HepG2 (cell line): ENCODE results near the gene FOXN3. TPM values are rescaled to one million over a fixed set of nuclear protein-coding genes. Genes with fewer than 3 reads are reported as not detected.

Experiments
- CTCF ChIP-seq: sonication (generic); formaldehyde crosslinking; IDR thresholded peaks from 2 replicates; pipeline ENCODE4 v1.5.0; 2020; ENCODE audit warnings: mild to moderate bottlenecking, missing genetic modification reagents, moderate library complexity
- ELF3 ChIP-seq: IDR thresholded peaks from 2 replicates; pipeline ENCODE4 v1.6.1; 2016; ENCODE audit warnings: missing genetic modification reagents, missing compliant biosample characterization
- ERF ChIP-seq: IDR thresholded peaks from 2 replicates; pipeline ENCODE4 v1.6.1; 2018; ENCODE audit warnings: missing biosample characterization, missing genetic modification reagents
- HHEX ChIP-seq: IDR thresholded peaks from 2 replicates; pipeline ENCODE4 v1.6.1; 2016; ENCODE audit warnings: control low read depth
- ISL2 ChIP-seq: sonication (generic); formaldehyde crosslinking; IDR thresholded peaks from 2 replicates; pipeline ENCODE4 v1.5.0; 2020; ENCODE audit warnings: missing genetic modification reagents
- MIER3 ChIP-seq: IDR thresholded peaks from 2 replicates; pipeline ENCODE4 v1.6.1; 2016; ENCODE audit warnings: missing compliant biosample characterization, borderline replicate concordance
- NR2F1 ChIP-seq, 2 experiments: fragments of 450-650 bp in 1 of 2; formaldehyde crosslinking in 1 of 2; IDR thresholded peaks; 2 replicates each; pipeline versions ENCODE4 v1.5.0 to v1.6.1; 2016 to 2020; ENCODE audit warnings: mild to moderate bottlenecking in 1 of 2, missing compliant biosample characterization in 1 of 2, missing genetic modification reagents in 1 of 2, moderate library complexity in 1 of 2
- PAXIP1 ChIP-seq: sonication (generic); formaldehyde crosslinking; conservative IDR thresholded peaks from 2 replicates; pipeline ENCODE4 v1.4.0; 2020; ENCODE audit warnings: mild to moderate bottlenecking, missing genetic modification reagents, moderate library complexity
- RFX1 ChIP-seq: fragments of 450-650 bp; IDR thresholded peaks from 2 replicates; pipeline ENCODE4 v1.6.1; 2017
- RXRA ChIP-seq: sonication (generic); formaldehyde crosslinking; IDR thresholded peaks from 2 replicates; pipeline ENCODE4 v1.5.1; 2020; ENCODE audit warnings: missing genetic modification reagents
- TBX2 ChIP-seq: sonication (generic); formaldehyde crosslinking; IDR thresholded peaks from 2 replicates; pipeline ENCODE4 v1.5.0; 2020; ENCODE audit warnings: missing genetic modification reagents, mild to moderate bottlenecking, borderline replicate concordance
- XRCC5 ChIP-seq: fragments of 200-400 bp; formaldehyde crosslinking; optimal IDR thresholded peaks from 2 replicates; pipeline ENCODE3; 2017; ENCODE audit warnings: mild to moderate bottlenecking, low read length
- ZSCAN9 ChIP-seq: IDR thresholded peaks from 2 replicates; pipeline ENCODE4 v1.6.1; 2016; ENCODE audit warnings: borderline replicate concordance
- polyA plus RNA-seq, 8 experiments: library from polyadenylated mRNA; depleted of rRNA in 3 of 8; stranded (reverse) in 7 of 8; unstranded in 1 of 8; fragments of >200 nt; fragmentation: Illumina TruSeq in 4 of 8; extraction: Trizol in 4 of 8; gene quantifications; 2 replicates each; pipeline versions ENCODE4 v1.2.1 to v1.2.3, GENCODE V29; 2011 to 2016; ENCODE audit warnings: low read depth in 4 of 8, missing spikeins in 1 of 8, mixed read lengths in 1 of 8; ENCODE audit not compliant: insufficient read depth in 1 of 8
- total RNA-seq, 5 experiments: library from RNA; depleted of rRNA; stranded (reverse); fragments of >200 nt; fragmentation: Illumina TruSeq; extraction: Trizol; gene quantifications; 2 replicates each; pipeline ENCODE4 v1.2.3, GENCODE V29; 2016; ENCODE audit warnings: low read depth in 1 of 5
- TF ChIP-seq, protein P1 (sequence below): IDR thresholded peaks from 2 replicates; pipeline ENCODE4 v1.6.1; 2018; ENCODE audit warnings: missing genetic modification reagents, mild to moderate bottlenecking, missing compliant biosample characterization
- TF ChIP-seq, protein P2 (sequence below): sonication (generic); formaldehyde crosslinking; IDR thresholded peaks from 2 replicates; pipeline ENCODE4 v1.8.0; 2022; ENCODE audit warnings: mild to moderate bottlenecking, missing genetic modification reagents; ENCODE audit not compliant: insufficient replicate concordance
- TF ChIP-seq, protein P3 (sequence below): sonication (generic); formaldehyde crosslinking; IDR thresholded peaks from 2 replicates; pipeline ENCODE4 v1.8.1; 2022; ENCODE audit warnings: low read depth, mild to moderate bottlenecking, missing genetic modification reagents

FOXN3 gene
- total and polyA plus RNA-seq, 2 of the 13 experiments (the other 11 are each of a cell fraction or from before 2014, with no cell fraction given) = 32.4 to 70.2 TPM

GRCh38 chr14:89214221-89214965 is 202.6 kb downstream of the FOXN3 start (continued):
- TF ChIP-seq, protein P1, sequence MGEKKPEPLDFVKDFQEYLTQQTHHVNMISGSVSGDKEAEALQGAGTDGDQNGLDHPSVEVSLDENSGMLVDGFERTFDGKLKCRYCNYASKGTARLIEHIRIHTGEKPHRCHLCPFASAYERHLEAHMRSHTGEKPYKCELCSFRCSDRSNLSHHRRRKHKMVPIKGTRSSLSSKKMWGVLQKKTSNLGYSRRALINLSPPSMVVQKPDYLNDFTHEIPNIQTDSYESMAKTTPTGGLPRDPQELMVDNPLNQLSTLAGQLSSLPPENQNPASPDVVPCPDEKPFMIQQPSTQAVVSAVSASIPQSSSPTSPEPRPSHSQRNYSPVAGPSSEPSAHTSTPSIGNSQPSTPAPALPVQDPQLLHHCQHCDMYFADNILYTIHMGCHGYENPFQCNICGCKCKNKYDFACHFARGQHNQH (CRISPR knock-in tag) = 0 out of 2 replicates have a peak, but pooled peaks have one; percentile 31
- TF ChIP-seq TBX2 (CRISPR knock-in tag) = peak; percentile 58; the same call in 1 of the 2 replicates
- TF ChIP-seq RFX1 = peak; percentile 58; the same call in 1 of the 2 replicates
- TF ChIP-seq, protein P2, sequence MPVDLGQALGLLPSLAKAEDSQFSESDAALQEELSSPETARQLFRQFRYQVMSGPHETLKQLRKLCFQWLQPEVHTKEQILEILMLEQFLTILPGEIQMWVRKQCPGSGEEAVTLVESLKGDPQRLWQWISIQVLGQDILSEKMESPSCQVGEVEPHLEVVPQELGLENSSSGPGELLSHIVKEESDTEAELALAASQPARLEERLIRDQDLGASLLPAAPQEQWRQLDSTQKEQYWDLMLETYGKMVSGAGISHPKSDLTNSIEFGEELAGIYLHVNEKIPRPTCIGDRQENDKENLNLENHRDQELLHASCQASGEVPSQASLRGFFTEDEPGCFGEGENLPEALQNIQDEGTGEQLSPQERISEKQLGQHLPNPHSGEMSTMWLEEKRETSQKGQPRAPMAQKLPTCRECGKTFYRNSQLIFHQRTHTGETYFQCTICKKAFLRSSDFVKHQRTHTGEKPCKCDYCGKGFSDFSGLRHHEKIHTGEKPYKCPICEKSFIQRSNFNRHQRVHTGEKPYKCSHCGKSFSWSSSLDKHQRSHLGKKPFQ (CRISPR knock-in tag) = no peak
- no peak for TF ChIP-seq ERF (CRISPR knock-in tag)
- TF ChIP-seq RXRA (CRISPR knock-in tag) = 0 out of 2 replicates have a peak, but pooled peaks have one; percentile 17
- TF ChIP-seq MIER3 (CRISPR knock-in tag) = peak; percentile 43; the same call in 1 of the 2 replicates
- peak; percentile 43; the same call in 1 of the 2 replicates for TF ChIP-seq PAXIP1
- peak; percentile 56 for TF ChIP-seq CTCF (CRISPR knock-in tag)
- TF ChIP-seq ZSCAN9 (CRISPR knock-in tag) = no peak; the same call in 1 of the 2 replicates
- peak; percentile 64 for TF ChIP-seq XRCC5
- TF ChIP-seq NR2F1 (CRISPR knock-in tag; IDR thresholded peaks at IDR 0.05) = no peak
- TF ChIP-seq HHEX = 0 out of 2 replicates have a peak, but pooled peaks have one; percentile 31
- TF ChIP-seq ELF3 = 0 out of 2 replicates have a peak, but pooled peaks have one; percentile 42
- TF ChIP-seq ISL2 = peak; percentile 59; the same call in 1 of the 2 replicates
- TF ChIP-seq, protein P3, sequence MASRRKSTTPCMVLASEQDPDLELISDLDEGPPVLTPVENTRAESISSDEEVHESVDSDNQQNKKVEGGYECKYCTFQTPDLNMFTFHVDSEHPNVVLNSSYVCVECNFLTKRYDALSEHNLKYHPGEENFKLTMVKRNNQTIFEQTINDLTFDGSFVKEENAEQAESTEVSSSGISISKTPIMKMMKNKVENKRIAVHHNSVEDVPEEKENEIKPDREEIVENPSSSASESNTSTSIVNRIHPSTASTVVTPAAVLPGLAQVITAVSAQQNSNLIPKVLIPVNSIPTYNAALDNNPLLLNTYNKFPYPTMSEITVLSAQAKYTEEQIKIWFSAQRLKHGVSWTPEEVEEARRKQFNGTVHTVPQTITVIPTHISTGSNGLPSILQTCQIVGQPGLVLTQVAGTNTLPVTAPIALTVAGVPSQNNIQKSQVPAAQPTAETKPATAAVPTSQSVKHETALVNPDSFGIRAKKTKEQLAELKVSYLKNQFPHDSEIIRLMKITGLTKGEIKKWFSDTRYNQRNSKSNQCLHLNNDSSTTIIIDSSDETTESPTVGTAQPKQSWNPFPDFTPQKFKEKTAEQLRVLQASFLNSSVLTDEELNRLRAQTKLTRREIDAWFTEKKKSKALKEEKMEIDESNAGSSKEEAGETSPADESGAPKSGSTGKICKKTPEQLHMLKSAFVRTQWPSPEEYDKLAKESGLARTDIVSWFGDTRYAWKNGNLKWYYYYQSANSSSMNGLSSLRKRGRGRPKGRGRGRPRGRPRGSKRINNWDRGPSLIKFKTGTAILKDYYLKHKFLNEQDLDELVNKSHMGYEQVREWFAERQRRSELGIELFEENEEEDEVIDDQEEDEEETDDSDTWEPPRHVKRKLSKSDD (CRISPR knock-in tag) = no peak
